ENCODE data around the gene DISC1. TPM values are rescaled to one million over a fixed set of nuclear protein-coding genes. Genes with fewer than 3 reads are reported as not detected.

DISC1 gene
- total and polyA plus RNA-seq, 2 experiments from 2014 or later = 2.1 to 6.5 TPM

DNA sequence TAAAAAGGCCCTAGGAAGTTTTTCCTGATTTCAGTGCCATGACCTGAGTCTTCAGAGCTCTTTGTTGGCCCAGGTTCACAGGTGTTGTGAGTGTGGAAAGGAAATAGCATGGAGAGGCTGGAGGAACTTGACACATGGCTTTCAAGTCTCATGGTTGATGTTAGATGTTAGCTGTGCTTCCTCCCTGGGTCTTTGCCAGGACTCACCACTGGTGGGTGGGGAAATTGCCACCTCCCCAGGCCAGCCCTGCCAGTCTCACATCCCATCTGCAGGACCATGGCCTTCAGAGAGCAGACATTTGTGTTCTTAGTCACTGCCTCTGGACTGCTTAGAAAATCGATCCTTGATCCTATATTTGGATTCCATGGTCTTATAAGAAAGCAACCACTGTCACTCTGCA lies 383.2 kb downstream of the DISC1 start (continued):
- TF ChIP-seq, protein P1, sequence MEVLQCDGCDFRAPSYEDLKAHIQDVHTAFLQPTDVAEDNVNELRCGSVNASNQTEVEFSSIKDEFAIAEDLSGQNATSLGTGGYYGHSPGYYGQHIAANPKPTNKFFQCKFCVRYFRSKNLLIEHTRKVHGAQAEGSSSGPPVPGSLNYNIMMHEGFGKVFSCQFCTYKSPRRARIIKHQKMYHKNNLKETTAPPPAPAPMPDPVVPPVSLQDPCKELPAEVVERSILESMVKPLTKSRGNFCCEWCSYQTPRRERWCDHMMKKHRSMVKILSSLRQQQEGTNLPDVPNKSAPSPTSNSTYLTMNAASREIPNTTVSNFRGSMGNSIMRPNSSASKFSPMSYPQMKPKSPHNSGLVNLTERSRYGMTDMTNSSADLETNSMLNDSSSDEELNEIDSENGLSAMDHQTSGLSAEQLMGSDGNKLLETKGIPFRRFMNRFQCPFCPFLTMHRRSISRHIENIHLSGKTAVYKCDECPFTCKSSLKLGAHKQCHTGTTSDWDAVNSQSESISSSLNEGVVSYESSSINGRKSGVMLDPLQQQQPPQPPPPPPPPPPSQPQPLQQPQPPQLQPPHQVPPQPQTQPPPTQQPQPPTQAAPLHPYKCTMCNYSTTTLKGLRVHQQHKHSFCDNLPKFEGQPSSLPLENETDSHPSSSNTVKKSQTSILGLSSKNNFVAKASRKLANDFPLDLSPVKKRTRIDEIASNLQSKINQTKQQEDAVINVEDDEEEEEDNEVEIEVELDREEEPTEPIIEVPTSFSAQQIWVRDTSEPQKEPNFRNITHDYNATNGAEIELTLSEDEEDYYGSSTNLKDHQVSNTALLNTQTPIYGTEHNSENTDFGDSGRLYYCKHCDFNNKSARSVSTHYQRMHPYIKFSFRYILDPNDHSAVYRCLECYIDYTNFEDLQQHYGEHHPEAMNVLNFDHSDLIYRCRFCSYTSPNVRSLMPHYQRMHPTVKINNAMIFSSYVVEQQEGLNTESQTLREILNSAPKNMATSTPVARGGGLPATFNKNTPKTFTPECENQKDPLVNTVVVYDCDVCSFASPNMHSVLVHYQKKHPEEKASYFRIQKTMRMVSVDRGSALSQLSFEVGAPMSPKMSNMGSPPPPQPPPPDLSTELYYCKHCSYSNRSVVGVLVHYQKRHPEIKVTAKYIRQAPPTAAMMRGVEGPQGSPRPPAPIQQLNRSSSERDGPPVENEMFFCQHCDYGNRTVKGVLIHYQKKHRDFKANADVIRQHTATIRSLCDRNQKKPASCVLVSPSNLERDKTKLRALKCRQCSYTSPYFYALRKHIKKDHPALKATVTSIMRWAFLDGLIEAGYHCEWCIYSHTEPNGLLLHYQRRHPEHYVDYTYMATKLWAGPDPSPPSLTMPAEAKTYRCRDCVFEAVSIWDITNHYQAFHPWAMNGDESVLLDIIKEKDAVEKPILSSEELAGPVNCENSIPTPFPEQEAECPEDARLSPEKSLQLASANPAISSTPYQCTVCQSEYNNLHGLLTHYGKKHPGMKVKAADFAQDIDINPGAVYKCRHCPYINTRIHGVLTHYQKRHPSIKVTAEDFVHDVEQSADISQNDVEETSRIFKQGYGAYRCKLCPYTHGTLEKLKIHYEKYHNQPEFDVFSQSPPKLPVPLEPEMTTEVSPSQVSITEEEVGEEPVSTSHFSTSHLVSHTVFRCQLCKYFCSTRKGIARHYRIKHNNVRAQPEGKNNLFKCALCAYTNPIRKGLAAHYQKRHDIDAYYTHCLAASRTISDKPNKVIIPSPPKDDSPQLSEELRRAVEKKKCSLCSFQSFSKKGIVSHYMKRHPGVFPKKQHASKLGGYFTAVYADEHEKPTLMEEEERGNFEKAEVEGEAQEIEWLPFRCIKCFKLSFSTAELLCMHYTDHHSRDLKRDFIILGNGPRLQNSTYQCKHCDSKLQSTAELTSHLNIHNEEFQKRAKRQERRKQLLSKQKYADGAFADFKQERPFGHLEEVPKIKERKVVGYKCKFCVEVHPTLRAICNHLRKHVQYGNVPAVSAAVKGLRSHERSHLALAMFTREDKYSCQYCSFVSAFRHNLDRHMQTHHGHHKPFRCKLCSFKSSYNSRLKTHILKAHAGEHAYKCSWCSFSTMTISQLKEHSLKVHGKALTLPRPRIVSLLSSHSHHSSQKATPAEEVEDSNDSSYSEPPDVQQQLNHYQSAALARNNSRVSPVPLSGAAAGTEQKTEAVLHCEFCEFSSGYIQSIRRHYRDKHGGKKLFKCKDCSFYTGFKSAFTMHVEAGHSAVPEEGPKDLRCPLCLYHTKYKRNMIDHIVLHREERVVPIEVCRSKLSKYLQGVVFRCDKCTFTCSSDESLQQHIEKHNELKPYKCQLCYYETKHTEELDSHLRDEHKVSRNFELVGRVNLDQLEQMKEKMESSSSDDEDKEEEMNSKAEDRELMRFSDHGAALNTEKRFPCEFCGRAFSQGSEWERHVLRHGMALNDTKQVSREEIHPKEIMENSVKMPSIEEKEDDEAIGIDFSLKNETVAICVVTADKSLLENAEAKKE (CRISPR knock-in tag; IDR thresholded peaks at IDR 0.05) = no peak
- TF ChIP-seq POLR2AphosphoS5 (IDR thresholded peaks at IDR 0.05; ENCODE audit: low read depth) = no peak

- H3K9me3 Mint-ChIP-seq = no peaks in the 10 kb centered on the region
- Histone ChIP-seq H3F3A (replicated peaks; ENCODE audit: low read depth) (no peaks in the 10 kb centered on the region), H3K27ac (ENCODE audit: low read depth) (no peak overlapping the region), H3K4me3 (no peak overlapping the region), H3K36me3 (ENCODE audit: insufficient read depth) (no peaks in the 10 kb centered on the region), H3K79me2 (replicated peaks; ENCODE audit: insufficient read depth) (no peaks in the 10 kb centered on the region), H3K4me1 (ENCODE audit: insufficient read depth) (peaks cover 40% of the 10 kb centered on the region), H3K27me3 (ENCODE audit: insufficient read depth) (no peaks in the 10 kb centered on the region), H2AFZ (no peak overlapping the region), H3K9me2 (ENCODE audit: insufficient read depth) (peaks cover 23% of the 10 kb centered on the region; the same call in 1 of the 2 replicates), H3K4me2 (no peak overlapping the region), H4K20me1 (replicated peaks; ENCODE audit: insufficient read depth) (no peaks in the 10 kb centered on the region)
- H3K27ac Mint-ChIP-seq = no peak overlapping the region
- H3K36me3 Mint-ChIP-seq (ENCODE audit: low read depth) = peaks cover 4% of the 10 kb centered on the region; the same call in 1 of the 3 replicates
- peaks cover 56% of the 10 kb centered on the region for H3K4me1 Mint-ChIP-seq
- ATAC-seq = no peak
- peaks cover 2% of the 10 kb centered on the region for H3K27me3 Mint-ChIP-seq (ENCODE audit: insufficient read depth, low read depth, poor library complexity)
- no peak for DNase-seq (ENCODE audit: low spot score)
- H3K4me3 Mint-ChIP-seq = no peak overlapping the region
- TF ChIP-seq ZNF331 (CRISPR knock-in tag; IDR thresholded peaks at IDR 0.05; ENCODE audit: low read depth) (no peak), EZH2 (IDR thresholded peaks at IDR 0.05; ENCODE audit: low read depth, unreplicated experiment) (no peak), CREB1 (CRISPR knock-in tag; IDR thresholded peaks at IDR 0.05; ENCODE audit: low read depth) (no peak), ZNF114 (CRISPR knock-in tag; IDR thresholded peaks at IDR 0.05) (no peak), JUNB (IDR thresholded peaks at IDR 0.05; ENCODE audit: unreplicated experiment) (no peak), NANOG (IDR thresholded peaks at IDR 0.05; ENCODE audit: borderline replicate concordance) (no peak)
- TF ChIP-seq, protein P1 (CRISPR knock-in tag; IDR thresholded peaks at IDR 0.05) = no peak
- TF ChIP-seq, protein P2, sequence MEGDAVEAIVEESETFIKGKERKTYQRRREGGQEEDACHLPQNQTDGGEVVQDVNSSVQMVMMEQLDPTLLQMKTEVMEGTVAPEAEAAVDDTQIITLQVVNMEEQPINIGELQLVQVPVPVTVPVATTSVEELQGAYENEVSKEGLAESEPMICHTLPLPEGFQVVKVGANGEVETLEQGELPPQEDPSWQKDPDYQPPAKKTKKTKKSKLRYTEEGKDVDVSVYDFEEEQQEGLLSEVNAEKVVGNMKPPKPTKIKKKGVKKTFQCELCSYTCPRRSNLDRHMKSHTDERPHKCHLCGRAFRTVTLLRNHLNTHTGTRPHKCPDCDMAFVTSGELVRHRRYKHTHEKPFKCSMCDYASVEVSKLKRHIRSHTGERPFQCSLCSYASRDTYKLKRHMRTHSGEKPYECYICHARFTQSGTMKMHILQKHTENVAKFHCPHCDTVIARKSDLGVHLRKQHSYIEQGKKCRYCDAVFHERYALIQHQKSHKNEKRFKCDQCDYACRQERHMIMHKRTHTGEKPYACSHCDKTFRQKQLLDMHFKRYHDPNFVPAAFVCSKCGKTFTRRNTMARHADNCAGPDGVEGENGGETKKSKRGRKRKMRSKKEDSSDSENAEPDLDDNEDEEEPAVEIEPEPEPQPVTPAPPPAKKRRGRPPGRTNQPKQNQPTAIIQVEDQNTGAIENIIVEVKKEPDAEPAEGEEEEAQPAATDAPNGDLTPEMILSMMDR (conservative IDR thresholded peaks at IDR 0.05; ENCODE audit: low read depth in 2 of 2) = no peak
Observed at GRCh38 chr1:232011961-232012360, 385.4 kb downstream of the DISC1 start.
